TTC549 (cell line): ENCODE measurements around the gene NPIPA5.
"Not testable (repeated sequence)": the region's sequence is repeated elsewhere in the genome, so short reads cannot be mapped to it uniquely, and the experiment has no call there.

Experiments used
- FAIRE-seq: peaks from 2 replicates; lab custom pipeline; 2012; peaks lifted over from hg19 to GRCh38; lab: Jason Lieb, UNC

NPIPA5 gene

DNA sequence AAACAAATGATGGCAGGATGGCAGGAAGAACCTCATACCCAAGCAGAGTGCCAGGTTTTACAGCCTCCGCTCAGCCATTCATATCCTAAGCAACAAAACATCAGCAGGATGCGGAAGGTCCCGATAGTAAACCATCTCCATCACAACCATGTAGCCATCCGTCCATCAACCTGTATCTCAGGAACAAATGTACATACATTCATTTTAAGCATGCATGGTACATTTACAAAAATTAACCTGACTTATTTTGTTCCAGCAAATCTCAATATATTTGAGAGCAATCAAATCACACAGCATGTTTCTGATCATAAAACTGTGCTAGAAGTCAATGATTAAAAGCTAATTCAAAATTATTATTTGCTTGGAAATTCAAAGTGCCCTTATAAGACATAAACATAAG lies at the start of gene NPIPA5:
TSS of gene NPIPA5 (minus strand) at position 101 of the 400 bp plus-strand sequence. CDS start at position 101, 0 bp downstream.
- not testable (repeated sequence) for FAIRE-seq

DNA sequence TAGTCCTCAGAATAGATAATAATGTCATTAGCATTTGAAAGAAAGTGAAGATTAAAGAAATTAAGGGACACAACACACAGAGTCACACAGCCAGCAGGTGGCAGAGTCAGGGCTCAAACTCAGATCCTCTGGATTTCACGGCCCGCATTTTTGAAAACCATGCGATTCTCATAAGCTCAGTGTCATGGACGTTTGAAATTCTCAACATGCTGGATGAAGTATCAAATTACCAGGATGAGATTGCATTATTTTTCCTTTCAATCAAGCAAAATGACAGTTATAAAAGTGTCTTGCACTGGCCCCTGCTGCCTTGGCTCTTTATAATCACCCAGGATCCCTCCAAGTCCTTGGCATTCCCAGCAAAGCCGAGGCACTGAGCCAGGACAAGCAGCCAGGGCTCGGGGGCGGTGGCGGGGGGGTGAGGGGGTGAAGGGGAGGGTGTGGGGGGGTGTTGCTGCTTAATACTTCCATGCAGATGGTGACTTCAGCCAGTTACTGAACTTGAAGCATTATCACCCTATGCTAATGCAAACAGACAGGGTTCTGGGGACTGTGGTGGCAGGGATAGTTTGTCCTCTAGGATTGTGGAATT lies 49.6 kb upstream of the NPIPA5 start:
- FAIRE-seq: no peak

DNA sequence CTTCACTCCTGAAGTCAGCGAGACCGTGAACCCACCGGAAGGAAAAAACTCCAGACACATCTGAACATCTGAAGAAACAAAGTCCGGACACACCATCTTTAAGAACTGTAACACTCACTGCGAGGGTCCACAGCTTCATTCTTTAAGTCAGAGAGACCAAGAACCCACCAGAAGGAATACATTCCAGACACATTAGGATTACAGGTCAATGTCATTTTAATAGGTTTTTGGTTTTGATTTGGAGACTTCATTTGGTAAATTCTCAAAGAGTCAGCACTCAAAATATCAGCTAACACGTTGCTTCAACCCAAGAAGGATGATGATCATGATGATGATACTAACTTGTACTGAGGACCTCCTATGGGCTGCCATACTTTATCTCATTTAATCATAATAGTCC lies 48.7 kb upstream of the NPIPA5 start:
- FAIRE-seq: no peak

DNA sequence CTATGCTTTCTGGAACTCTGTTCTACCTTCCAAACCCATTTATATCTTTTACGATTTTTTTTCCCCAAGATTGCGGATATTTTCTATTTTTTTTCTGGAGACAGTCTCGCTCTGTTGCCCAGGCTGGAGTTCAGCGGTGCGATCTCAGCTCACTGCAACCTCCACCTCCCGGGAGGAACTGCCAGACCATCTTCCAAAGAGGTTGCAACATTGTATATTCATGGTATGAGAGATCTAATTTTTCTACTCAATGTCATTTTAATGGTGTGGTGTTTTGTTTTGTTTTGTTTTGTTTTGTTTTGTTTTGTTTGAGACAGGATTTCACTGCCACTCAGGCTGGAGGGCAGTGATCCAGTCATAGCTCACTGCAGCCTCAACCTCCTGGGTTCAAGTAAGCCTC lies 47.8 kb upstream of the NPIPA5 start:
- no peak for FAIRE-seq

DNA sequence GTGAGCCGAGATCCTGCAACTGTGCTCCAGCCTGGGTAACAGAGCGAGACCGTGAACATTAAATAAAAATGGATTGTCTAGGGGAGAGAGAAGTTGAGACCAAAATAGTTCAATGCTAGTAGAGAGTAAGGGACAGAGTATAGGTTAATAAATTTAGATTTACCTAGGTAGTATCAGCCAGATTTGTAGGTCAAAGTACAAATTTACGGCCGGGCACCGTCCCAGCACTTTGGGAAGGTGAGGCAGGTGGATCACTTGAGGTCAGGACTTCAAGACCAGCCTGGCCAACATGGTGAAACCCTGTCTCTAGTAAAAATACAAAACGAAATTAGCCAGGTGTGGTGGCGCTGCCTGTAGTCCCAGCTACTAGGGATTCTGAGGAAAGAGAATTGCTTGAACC lies 44.1 kb upstream of the NPIPA5 start:
- no peak for FAIRE-seq

DNA sequence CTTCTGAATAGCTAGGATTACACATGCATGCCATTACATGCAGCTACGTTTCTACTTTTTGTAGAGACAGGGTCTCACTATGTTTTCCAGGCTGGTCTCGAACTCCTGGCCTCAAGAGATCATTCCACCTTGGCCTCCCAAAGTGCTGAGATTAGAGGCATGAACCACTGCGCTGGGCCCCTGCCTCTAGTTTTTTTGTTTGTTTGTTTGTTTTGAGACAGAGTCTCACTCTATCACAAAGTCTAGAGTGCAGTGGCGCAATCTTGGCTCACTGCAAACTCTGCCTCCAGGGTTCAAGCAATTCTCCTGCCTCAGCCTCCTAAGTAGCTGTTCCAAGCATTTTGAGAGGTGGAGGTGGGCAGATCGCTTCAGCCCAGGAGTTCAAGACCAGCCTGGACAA lies 43.6 kb upstream of the NPIPA5 start:
- not testable (repeated sequence) for FAIRE-seq

DNA sequence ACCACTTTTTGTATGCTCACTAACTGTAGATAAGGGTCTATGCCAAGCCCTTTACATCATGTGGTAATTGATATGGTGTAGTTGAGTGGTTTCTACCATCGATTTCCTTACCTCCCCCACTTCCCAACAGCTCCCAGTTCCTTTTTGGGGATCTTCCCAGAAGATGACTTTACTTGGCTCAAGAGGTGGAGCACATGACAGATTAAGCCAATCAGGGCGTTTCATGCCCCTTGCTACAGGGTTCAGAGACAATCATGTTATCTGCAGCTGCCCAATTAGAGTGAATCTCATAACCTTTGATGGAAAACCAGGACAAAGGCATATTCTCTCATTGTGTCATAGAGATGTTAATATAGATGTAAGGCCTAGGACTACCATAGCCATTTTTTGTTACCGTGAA lies 40.1 kb upstream of the NPIPA5 start:
- FAIRE-seq: no peak

DNA sequence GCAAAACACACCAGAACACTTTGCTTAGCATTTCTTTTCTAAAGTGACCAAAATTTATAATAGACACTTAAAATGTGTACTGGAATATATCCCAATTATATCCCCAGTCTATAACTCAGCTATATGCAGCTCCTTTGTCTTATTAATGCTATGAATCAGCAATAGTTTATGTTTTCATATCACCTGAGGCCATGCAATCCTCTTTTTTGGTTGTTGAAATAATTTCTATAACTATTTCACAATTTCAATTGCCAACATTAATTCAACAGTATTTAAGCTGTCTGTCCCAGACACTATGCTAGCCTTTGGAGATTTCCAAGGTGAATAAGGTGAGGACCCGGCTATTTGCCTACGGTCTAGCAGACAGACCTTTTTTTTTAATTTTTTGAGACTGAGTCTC lies 39.1 kb upstream of the NPIPA5 start:
- no peak for FAIRE-seq

DNA sequence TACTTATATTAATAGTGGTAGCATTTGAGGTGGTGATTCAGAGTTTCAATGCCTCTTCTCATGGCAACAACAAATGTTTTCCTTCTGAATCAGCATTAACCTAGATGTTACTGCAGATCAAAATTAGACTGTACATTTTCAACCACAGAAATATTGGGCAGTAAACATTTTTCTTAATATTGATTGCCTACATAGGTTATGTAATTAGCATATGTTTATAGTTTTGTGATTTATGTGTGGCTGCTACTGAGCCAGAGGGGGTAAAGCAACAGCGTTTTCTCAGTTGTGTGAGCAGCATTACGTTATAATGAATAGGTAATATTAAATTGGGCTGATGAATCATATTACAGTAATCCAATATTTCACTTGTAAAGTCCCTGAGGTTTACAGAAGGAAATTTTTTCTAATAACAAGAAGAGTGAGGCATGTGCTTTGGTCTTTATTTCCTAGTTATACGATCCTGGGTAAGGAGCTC lies 37.5 kb upstream of the NPIPA5 start:
- no peak for FAIRE-seq

DNA sequence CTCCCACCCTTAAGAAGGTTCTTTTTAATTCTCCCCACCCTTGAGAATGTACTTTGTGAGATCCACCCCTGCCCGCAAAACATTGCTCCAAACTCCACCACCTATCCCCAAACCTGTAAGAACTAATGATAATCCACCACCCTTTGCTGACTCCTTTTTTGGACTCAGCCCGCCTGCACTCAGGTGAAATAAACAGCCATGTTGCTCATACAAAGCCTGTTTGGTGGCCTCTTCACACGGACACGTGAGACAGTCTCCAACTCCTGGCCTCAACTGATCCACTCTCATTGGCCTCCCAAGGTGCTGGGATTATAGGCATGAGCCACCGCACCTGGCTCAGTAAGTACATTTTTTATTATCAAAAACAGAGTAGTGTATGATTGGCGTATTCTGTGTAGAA lies 31.4 kb upstream of the NPIPA5 start:
- not testable (repeated sequence) for FAIRE-seq

DNA sequence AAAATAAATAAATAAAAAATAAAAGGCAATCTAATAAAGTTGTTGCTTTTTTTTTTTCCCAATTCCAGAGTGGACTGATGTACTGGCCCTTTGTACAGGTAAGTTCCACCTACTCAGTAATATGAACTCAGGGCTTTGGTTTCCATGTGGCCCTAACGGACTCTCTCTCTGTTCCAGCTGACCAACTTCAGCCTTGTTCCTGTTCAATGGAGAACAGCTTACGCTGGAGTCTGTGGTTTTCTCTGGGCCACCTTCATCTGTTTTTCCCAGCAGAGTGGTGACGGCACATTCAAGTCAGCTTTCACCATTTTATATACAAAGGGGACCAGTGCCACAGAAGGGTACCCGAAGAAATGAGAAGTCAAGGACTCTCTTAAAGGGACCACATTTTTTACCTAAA lies 29.7 kb upstream of the NPIPA5 start:
- not testable (repeated sequence) for FAIRE-seq

DNA sequence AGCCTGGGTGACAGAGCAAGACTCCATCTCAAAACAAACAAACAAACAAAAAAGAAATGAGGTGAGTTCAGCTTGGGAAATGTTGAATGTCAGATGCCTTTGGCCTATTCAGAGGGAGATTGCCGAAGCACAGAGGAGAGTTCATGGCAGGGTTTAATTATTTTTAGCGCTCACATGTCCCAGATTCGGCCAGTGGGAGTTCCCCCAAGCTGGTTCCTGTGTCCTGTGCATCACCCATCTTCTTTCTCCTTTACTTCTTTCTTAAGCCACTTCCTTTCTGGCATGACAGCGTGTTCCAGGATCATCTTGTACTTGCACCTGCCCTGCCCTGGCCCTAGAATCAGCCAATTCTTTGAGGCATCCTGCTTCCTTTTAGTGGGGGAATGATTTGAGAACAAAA lies 26.7 kb upstream of the NPIPA5 start:
- no peak for FAIRE-seq

DNA sequence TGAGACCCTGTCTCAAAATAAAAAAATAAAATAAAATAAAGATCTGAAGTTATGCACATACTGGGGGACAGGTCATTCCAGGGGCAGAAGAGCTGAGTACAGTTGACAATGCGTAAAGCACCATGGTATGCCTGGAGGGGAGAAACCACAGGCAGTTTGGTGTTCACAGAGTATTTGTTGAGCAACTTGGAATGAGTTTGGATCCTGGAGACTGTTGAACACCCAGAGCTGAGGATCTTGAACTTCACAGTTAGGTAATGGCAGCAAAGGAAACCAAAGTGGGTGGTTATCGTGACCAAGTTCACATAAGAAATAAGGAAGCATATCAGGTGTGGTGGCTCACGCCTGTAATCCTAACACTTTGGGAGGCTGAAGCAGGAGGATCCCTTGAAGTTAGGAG lies 26.0 kb upstream of the NPIPA5 start:
- FAIRE-seq: not testable (repeated sequence)

DNA sequence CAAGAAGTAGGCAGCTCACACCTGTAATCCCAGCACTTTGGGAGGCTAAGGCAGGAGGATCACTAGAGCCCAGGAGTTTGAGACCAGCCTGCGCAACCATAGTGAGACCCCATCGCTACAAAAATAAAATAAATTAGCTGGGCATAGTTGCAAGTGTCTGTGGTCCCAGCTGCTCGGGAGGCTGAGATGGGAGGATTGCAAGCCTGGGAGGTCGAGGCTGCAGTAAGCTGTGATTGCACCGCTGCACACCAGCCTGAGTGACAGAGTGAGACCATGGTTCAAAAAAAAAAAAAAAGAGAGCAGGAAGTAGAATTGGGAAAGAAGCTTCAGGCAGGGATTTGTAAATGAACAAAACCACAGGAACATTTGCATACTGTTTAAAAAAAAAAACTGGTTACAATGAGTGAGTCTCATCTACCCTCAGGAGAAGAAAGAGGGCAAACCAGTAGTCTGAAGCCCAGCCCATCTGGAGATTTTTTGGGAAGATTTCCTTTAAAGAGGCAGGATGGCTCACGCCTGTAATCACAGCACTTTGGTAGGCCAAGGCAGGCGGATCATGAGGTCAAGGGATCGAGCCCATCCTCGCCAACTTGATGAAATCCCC lies 25.4 kb upstream of the NPIPA5 start:
- no peak for FAIRE-seq

DNA sequence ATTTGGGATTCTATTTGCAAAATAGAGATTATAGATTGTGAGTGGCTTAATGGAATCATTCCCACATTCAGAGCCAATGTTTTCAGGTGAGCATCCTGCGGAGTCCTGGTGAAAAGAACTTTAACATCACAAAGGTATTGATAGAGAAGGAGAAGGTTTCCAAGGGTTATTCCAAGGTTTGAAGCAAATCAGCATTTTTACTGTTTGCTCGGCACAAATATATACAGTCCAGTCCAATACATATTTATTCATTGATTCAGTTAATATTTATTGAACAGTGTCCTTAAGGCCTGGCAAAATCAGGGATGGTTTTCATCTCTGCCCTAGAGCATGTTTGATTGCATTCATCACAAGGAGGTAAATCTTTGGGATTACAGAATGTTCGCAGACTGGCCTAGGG lies 23.9 kb upstream of the NPIPA5 start:
- FAIRE-seq: no peak

DNA sequence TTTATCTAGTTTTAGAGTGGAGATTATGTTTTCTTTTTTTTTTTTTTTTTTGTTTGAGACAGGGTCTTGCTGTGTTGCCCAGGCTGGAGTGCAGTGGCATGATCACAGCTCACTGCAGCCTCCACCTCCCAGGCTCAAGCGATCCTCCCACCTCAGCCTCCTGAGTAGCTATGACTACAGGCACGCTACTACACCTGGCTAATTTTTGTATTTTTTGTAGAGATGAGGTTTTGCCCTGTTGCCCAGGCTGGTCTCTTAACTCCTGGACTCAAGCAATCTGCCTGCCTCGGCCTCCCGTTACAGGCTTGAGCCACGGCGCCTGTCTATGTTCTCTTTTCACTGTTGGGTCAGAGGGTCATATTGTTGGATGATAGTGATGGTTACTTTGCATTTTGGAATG lies 22.2 kb upstream of the NPIPA5 start:
- FAIRE-seq: not testable (repeated sequence)

DNA sequence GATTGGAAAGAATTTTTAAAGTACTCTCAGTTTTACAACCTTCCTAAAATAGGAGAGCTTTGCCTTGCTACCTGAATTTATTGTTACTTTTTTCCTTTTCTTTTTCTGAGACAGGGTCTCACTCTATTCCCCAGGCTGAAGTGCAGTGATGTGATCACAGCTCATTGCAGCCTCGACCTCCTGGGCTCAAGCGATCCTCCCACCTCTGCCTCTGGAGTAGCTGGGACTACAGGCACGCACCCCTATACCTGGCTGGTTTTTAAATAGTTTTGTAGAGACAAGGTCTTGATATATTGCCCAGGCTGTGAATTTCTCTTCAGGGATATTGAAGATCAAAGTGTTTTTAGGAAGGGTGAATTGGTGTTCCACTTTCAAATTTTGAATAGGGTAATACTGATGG lies 21.2 kb upstream of the NPIPA5 start:
- no peak for FAIRE-seq

DNA sequence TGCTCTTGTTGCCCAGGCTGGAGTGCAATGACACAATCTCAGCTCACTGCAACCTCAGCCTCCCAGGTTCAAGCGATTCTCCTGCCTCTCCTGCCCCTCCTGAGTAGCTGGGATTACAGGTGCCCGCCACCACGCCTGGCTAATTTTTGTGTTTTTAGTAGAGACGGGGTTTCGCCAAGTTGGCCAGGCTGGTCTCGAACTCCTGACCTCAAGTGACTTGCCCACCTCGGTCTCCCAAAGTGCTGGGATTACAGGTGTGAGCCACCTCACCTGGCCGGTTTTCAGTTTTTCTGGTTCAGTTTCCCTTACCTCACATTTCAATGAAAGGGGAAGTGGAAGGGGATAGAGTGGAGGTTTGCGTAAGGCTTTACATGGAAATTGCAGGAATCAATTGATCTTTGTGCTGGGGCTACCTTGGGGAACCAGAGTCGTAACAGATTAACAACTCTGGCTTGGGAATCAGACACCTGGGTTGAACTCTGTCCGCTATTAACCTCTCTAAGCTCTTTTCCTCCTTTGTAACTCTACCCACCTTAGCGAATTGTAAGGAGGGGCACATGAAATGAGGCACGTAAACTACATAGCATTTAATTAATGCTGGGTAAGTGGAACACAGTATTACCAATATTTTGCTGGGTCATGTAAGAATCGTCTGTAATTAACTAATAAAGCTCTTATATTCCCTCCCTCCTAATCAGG lies 20.7 kb upstream of the NPIPA5 start:
- FAIRE-seq: no peak

DNA sequence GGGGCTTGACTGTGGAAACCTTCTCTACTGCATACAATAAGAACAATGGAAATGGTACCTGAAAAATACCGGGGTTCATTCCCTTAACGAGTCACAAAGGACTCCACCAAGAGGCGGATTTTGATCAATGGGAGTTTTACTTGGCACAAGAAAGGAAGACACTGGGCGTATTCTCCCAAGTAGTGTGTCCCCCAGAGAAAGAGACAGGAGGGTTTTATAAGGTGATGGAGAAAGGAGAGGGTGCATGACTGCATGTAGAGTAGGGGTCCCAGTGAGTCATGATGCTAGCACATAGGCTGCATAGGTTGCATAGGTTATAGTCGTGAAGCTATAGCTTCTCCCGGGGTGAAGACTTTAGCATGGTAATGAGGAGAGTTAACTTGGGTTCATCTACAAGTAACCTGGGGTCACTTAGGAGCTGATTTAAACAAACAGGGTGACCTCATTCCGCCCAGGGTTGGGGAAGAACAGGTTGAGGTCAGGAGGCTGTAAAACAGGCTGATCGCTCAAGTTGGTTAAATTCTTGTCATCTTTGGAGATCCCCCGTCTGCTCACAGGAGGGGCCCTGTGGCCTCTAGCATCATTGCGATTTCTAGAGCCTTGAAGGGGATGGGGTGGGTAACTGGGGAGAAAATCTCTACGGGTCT lies 19.0 kb upstream of the NPIPA5 start:
- no peak for FAIRE-seq

DNA sequence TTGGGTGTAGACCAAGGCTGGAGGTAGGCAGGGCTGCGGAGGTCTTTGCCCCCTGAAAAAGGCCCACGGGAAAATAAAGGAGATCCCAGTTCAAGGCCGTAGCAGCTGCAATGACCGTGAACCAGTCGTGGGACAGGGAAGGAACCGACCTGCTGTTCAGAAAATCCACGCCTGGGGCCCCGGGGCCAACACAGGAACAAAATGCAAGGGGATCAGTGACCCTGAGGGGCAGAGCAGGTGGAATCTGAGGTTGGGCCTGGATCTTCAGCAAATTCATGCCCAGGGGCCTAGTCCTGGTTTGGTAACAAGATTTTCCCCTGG lies 18.4 kb upstream of the NPIPA5 start:
- not testable (repeated sequence) for FAIRE-seq

DNA sequence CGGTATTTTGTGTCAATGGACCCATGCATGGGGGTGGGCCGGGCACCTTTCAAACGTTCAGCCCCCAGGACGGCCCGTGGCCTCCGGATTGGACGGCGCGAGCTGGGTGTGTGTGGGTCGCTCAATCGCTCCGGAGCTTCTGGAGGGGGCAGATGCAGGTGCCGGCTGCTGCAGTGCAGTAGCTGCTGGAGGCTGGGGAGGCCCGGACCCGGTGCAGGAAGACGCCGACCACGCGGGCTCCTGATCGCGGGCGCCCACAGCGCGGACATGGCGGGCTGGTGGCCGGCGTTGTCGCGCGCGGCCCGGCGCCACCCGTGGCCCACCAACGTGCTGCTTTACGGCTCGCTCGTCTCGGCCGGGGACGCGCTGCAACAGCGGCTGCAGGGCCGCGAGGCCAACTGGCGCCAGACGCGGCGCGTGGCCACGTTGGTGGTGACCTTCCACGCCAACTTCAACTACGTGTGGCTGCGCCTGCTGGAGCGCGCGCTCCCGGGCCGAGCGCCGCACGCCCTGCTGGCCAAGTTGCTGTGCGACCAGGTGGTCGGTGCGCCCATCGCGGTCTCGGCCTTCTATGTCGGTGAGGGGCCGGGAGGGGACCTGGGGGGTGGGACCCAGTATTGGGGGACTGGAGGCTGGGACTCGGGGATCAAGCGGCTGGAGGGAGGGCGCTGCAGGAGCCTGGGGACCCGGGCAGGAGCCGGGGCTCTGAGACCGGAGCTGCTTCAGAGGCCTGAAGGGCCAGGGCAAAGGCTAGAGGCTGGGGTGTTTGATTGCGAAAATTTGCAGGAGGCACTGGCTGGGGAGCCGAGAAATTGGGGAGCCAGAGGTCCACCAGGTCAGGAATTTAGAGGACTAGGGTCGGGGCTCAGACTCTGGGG lies 17.8 kb upstream of the NPIPA5 start, which contains the start of gene MPV17L:
TSS of gene MPV17L (plus strand) at position 124 of the 878 bp plus-strand sequence. CDS start at position 268, 144 bp downstream.
- FAIRE-seq: not testable (repeated sequence)

DNA sequence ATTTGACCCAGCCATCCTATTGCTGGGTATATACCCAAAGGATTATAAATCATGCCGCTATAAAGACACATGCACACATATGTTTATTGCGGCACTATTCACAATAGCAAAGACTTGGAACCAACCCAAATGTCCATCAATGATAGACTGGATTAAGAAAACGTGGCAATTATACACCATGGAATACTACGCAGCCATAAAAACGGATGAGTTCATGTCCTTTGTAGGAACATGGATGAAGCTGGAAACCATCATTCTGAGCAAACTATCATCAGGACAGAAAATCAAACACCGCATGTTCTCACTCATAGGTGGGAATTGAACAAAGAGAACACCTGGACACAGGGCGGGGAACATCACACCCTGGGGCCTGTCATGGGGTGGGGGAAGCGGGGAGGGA lies 14.9 kb upstream of the NPIPA5 start:
- FAIRE-seq: not testable (repeated sequence)
